ENCODE data around the gene RENBP.

Gene RENBP

GRCh38 chrX:153926858-153927671 lies 17.4 kb downstream of the RENBP start:
- no peaks in the 10 kb centered on the region for H3K27me3 ChIP-seq (ENCODE audit: control insufficient read depth, insufficient read depth, low read length)
- peak overlapping the region; percentile 74 for H2AFZ ChIP-seq
- peak overlapping the region; percentile 73 for H3K4me3 ChIP-seq (ENCODE audit: low read depth, low read length)
- H3K4me1 ChIP-seq: peaks cover 14% of the 10 kb centered on the region
- H3K36me3 ChIP-seq (ENCODE audit: control insufficient read depth, insufficient read depth, low read length): no peaks in the 10 kb centered on the region
- H3K79me2 ChIP-seq: no peaks in the 10 kb centered on the region
- no peaks in the 10 kb centered on the region for H3K9me3 ChIP-seq (ENCODE audit: control insufficient read depth, low read length)
- H3K27ac ChIP-seq: peak overlapping the region; percentile 99
- H3K4me2 ChIP-seq (ENCODE audit: low read length): peak overlapping the region; percentile 79
- no peak for TF ChIP-seq CTCF (IDR thresholded peaks at IDR 0.05)
- H3K9ac ChIP-seq: no peak overlapping the region

- no peaks in the 10 kb centered on the region for H3K27me3 ChIP-seq (ENCODE audit: control insufficient read depth, insufficient read depth, low read length)
- H3K4me1 ChIP-seq: peaks cover 14% of the 10 kb centered on the region
- peak overlapping the region; percentile 29 for H3K4me3 ChIP-seq (ENCODE audit: low read depth, low read length)
- no peak for TF ChIP-seq CTCF (IDR thresholded peaks at IDR 0.05)
- H3K36me3 ChIP-seq (ENCODE audit: control insufficient read depth, insufficient read depth, low read length): no peaks in the 10 kb centered on the region
- H3K79me2 ChIP-seq: no peaks in the 10 kb centered on the region
- H3K9ac ChIP-seq: no peak overlapping the region
- peak overlapping the region; percentile 47 for H3K4me2 ChIP-seq (ENCODE audit: low read length)
- peak overlapping the region; percentile 99 for H3K27ac ChIP-seq
- peak overlapping the region; percentile 62 for H2AFZ ChIP-seq
- H3K9me3 ChIP-seq (ENCODE audit: control insufficient read depth, low read length): no peaks in the 10 kb centered on the region
Measured at GRCh38 chrX:153926552-153926857, 17.9 kb downstream of the RENBP start.

- peak within 1 kb of the TSS; percentile 62 for H2AFZ ChIP-seq
- H3K4me2 ChIP-seq (ENCODE audit: low read length): peak within 1 kb of the TSS; percentile 79
- no peaks in the 10 kb centered on the region for H3K36me3 ChIP-seq (ENCODE audit: control insufficient read depth, insufficient read depth, low read length)
- H3K27ac ChIP-seq: peak within 1 kb of the TSS; percentile 99
- H3K27me3 ChIP-seq (ENCODE audit: control insufficient read depth, insufficient read depth, low read length): no peaks in the 10 kb centered on the region
- no peak within 1 kb of the TSS for H3K9ac ChIP-seq
- H3K4me3 ChIP-seq (ENCODE audit: low read depth, low read length): peak within 1 kb of the TSS; percentile 29
- TF ChIP-seq CTCF (IDR thresholded peaks at IDR 0.05): no peak
- H3K9me3 ChIP-seq (ENCODE audit: control insufficient read depth, low read length): no peaks in the 10 kb centered on the region
- H3K4me1 ChIP-seq: peaks cover 14% of the 10 kb centered on the region
- no peaks in the 10 kb centered on the region for H3K79me2 ChIP-seq
Measured at GRCh38 chrX:153925739-153926551, 18.5 kb downstream of the RENBP start, which contains the start of gene ARHGAP4. Gene ARHGAP4, minus strand, starts transcription at chrX:153926264. Its CDS starts 62 bp downstream, at chrX:153926202.

GRCh38 chrX:153925387-153925738 lies 19.1 kb downstream of the RENBP start:
- no peak for TF ChIP-seq CTCF (IDR thresholded peaks at IDR 0.05)
- Histone ChIP-seq H3K9ac (no peak overlapping the region), H2AFZ (no peak overlapping the region), H3K4me1 (peaks cover 14% of the 10 kb centered on the region), H3K9me3 (ENCODE audit: control insufficient read depth, low read length) (no peaks in the 10 kb centered on the region), H3K36me3 (ENCODE audit: control insufficient read depth, insufficient read depth, low read length) (no peaks in the 10 kb centered on the region), H3K27ac (no peak overlapping the region), H3K4me3 (ENCODE audit: low read depth, low read length) (no peak overlapping the region), H3K27me3 (ENCODE audit: control insufficient read depth, insufficient read depth, low read length) (no peaks in the 10 kb centered on the region), H3K79me2 (no peaks in the 10 kb centered on the region), H3K4me2 (ENCODE audit: low read length) (no peak overlapping the region)
